Right lobe of liver (tissue), 4 donors: ENCODE results near the gene TMEM213.

Experiments used
- POLR2A ChIP-seq: fragments of 450-650 bp; IDR thresholded peaks from one replicate; pipeline ENCODE4 v1.6.1; 2017; ENCODE audit warnings: antibody characterized with exemption, mild to moderate bottlenecking
- TF ChIP-seq, protein P1 (sequence below), 4 donors: fragments of 200-600 bp in 3 of 4; fragments of 450-650 bp in 1 of 4; IDR thresholded peaks; one replicate each; pipeline versions ENCODE4 v1.5.1 to v1.8.0; 2016 to 2022; ENCODE audit warnings: antibody characterized with exemption in 4 of 4, mild to moderate bottlenecking in 2 of 4
- donor health status: DM: no; HTN: no; CAD: no.
- donor health status: DM: no; HTN: no; CAD: no.
- donor health status: DM: no; HTN: yes; CAD: no.

- TF ChIP-seq, protein P1, sequence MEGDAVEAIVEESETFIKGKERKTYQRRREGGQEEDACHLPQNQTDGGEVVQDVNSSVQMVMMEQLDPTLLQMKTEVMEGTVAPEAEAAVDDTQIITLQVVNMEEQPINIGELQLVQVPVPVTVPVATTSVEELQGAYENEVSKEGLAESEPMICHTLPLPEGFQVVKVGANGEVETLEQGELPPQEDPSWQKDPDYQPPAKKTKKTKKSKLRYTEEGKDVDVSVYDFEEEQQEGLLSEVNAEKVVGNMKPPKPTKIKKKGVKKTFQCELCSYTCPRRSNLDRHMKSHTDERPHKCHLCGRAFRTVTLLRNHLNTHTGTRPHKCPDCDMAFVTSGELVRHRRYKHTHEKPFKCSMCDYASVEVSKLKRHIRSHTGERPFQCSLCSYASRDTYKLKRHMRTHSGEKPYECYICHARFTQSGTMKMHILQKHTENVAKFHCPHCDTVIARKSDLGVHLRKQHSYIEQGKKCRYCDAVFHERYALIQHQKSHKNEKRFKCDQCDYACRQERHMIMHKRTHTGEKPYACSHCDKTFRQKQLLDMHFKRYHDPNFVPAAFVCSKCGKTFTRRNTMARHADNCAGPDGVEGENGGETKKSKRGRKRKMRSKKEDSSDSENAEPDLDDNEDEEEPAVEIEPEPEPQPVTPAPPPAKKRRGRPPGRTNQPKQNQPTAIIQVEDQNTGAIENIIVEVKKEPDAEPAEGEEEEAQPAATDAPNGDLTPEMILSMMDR (IDR thresholded peaks at IDR 0.05), result no peak
- no peak for TF ChIP-seq POLR2A
Measured at GRCh38 chr7:138857728-138858127, 59.9 kb downstream of the TMEM213 start.
